Sigmoid colon (tissue), 4 donors: ENCODE measurements around the gene PHF14.

ENCODE experiments used
- CTCF ChIP-seq, 4 experiments: fragments of 450-650 bp in 3 of 4; fragments of 200-600 bp in 1 of 4; IDR thresholded peaks; one replicate each; pipeline ENCODE4 v1.5.1; 2016 to 2019; ENCODE audit warnings: antibody characterized with exemption in 4 of 4, mild to moderate bottlenecking in 3 of 4, moderate library complexity in 2 of 4
- POLR2AphosphoS5 ChIP-seq, 4 donors: sonication (generic); formaldehyde crosslinking; IDR thresholded peaks; one replicate each; pipeline ENCODE4 v1.6.1; 2017; ENCODE audit warnings: antibody characterized with exemption in 4 of 4

GRCh38 chr7:11083214-11083568 is 109.5 kb downstream of the PHF14 start:
- TF ChIP-seq POLR2AphosphoS5 (IDR thresholded peaks at IDR 0.05) (no peak), CTCF (IDR thresholded peaks at IDR 0.05) (no peak)
